NCI-H524 (cell line): ENCODE measurements around the gene ADRA1B.
"Not testable (repeated sequence)": the region's sequence is repeated elsewhere in the genome, so short reads cannot be mapped to it uniquely, and the experiment has no call there.

Experiments used
- DNase-seq, 2 experiments: peaks; one replicate each; lab custom pipeline; 2025; lab: John Stamatoyannopoulos, UW

Gene ADRA1B

DNA sequence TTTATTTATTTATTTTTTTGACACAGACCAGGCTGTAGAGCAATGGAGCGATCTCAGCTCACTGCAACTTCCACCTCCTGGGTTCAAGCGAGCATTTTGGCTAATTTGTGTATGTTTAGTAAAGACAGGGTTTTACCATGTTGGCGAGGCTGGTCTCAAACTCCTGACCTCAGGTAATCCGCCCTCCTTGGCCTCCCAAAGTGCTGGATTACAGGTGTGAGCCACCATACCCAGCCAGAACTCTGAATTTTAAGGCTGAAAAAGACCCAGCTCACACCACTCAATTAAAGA, 49.5 kb downstream of the ADRA1B start:
- not testable (repeated sequence) for DNase-seq

DNA sequence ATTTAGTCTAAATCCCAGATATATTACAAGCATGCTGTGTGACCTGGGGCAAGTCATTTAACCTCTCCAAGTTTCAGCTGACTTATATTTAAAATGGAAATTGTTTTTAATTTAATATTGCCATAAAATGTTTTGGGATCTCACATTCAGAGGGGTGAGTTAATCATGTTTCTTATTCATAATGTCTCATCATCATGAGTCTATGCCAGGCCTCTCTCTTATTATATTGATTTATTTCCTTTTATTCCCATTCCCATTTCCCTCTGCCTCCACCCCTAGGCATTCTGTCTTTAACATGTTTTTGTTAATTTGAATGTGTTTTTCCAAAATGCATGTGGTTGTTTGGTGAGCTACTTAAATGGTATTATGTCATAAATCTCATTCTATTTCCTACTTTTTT, 53.7 kb downstream of the ADRA1B start:
- DNase-seq: no peak

DNA sequence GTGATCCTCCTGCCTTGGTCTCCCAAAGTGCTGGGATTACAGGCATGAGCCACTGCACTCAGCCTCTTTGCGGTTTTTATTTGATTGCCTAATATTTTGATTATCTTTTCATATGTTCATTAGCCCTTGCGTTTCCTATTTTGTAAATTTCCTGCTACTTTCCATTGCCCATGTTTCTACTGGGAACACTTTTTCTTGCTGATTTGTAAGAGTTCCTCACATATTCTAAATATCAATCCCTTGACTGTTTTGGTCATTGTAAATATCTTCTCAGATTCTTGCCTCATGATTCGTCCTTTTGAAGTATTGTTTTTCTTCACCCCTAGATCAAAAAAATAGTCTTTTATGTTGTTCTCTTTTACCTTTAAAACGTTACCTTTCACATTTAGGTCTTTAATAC, 54.8 kb downstream of the ADRA1B start:
- no peak for DNase-seq

DNA sequence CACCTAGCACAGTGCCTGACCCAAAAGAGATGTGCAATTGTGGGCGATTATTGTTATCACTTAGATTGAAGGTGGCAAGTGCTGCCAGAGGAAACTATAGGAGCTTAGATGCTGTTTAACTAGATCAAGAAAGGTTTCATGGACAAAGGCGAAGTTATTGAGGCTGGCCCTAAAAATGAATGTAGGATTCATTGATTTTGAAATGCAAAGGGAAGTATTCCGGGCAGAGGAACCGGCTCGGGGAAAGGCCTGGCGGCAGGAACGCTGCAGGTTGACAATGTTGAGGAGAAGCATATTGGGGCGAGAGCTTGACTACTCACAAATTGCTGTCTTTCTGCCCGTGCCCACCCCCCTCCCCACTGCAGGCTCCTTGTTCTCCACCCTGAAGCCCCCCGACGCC, 55.2 kb downstream of the ADRA1B start:
- DNase-seq: no peak

DNA sequence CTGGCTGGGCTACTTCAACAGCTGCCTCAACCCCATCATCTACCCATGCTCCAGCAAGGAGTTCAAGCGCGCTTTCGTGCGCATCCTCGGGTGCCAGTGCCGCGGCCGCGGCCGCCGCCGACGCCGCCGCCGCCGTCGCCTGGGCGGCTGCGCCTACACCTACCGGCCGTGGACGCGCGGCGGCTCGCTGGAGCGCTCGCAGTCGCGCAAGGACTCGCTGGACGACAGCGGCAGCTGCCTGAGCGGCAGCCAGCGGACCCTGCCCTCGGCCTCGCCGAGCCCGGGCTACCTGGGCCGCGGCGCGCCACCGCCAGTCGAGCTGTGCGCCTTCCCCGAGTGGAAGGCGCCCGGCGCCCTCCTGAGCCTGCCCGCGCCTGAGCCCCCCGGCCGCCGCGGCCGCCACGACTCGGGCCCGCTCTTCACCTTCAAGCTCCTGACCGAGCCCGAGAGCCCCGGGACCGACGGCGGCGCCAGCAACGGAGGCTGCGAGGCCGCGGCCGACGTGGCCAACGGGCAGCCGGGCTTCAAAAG, 55.7 kb downstream of the ADRA1B start:
- DNase-seq: peak in 1 of 2 experiments; percentile 41

DNA sequence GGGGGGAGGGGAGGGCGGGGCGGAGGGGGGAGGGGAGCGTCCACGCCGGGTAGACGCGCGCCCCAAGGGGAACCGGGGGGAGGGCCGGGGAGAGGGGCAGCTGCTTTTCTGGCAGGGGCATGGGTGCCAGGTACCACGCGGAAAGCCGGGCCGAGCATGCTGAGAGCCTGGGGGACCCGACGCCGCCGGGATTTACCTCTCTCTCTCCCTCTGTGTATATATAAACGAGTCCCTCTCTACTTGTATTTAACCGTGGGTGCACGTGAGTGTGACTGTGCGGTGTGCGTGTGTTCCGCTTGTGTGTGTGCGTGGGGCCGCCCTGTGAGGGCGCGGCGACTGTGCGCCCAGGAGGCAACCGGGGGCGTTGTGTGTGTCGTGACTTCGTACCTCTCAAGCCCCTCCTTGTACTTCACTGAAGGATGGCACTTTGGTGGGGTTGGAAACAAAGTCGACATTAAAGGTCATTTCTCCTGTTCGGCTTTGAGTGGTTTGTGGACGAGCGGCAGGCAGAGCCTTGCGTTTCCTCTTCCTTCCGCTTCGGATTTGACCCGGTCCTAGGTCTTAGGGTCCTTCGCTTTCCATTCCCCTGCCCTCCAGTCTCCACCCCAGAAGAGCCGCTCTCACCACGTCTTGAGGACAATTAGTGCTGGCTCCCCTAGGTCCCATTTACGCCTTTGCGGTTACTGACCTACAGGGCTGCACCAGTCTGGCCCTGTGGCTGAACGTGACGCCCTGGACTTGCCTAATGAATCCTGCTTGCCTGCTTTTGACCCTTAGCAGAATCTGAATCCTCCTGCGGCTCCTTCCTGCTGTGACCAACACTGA, 56.5 kb downstream of the ADRA1B start:
- no peak for DNase-seq

DNA sequence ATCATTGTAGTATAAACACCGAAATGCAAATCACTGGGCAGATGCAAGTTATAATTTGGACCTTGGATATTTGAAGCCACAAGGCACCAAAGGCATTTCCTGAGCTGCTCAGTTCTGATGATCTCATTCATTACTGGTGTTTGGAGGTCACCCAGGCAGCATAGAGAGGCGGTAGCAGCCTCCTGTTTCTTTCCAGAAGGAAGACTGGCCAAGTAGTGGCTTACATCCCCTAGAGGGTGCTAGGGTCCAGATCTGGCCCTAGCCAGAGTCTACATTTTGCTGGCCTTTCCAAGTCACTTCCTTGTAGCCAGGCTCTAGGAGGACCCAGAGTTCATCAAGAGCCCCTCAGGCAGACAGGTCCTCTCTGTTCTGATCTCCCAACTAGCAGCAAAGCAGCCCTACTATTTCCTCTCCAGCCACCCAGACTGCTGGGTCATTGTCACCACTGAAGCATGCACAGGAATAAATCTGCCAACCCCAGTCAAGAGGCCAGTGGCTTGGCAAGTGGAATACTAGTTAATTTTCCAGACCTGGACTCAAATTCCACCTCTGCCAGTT, 59.3 kb downstream of the ADRA1B start:
- no peak for DNase-seq

DNA sequence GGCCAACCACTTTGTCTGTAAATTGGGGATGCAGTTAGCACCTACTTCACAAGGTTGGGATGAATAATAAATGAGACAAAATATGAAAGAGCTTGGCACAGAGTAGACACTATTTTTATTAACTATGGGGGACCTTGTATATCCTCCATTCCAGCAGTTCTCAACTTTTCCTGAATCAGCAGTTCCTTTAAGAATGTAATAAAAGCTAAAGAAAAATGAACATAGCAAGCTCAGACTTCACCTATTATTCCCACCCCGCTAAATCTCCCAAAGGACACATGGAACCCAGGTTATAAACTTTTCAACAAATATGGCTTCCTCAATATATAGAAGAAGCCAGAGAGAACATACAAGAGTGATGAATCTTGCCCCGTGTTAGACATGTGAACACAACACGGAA, 60.6 kb downstream of the ADRA1B start:
- no peak for DNase-seq

DNA sequence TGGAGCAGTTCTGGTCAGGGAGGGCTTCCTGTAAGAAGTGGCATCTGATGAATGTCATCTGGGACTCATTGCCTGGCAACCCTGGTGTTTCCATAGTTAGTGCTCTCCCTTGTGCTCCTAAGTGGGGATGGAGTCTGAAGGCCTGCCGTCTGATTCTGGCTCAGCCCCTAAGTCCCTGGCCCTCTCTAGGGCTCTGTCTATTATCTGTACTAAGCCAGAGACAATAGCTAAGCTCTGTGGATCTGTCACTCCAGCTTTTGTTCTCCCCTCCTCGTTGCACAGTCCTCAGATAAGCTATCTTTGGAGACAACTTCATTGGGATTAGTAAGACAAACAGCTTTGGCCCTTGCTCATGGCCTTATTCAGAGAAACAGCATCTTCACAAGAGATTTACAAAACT, 62.1 kb downstream of the ADRA1B start:
- no peak for DNase-seq

DNA sequence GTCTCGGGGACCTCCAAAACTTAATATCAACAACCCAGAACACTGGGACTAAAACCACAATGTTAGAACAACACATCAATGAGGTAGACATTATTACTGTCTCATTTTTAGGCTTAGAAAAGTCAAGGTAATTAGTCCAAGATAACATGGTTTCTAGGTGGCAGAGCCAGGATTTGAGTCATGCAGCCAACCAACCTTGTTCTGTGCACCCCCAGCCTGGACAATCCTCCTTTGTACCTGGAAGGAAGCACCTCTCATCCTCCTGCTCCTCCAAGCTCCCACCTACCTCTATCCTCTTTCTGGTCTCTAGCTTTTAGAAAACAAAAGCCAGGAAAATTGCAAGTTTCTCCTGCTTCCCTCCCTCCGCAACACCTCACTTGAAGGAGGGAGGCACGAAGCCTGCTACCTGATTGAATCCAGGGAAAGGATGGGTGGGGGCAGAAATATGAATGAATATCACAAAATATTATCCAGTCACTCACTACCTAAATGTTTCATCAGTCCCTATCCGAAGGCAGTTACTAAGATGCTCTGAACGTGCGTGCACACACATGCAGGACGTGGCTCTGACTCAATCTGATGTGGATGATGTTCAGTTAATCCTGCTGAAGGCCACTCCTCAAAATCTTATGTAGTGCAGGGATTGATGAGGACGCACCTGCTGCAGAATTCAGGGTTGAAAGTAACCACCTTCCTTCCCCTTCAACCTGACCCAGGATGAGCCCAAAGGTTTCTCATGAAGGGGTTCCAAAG, 66.3 kb downstream of the ADRA1B start:
- DNase-seq: no peak

DNA sequence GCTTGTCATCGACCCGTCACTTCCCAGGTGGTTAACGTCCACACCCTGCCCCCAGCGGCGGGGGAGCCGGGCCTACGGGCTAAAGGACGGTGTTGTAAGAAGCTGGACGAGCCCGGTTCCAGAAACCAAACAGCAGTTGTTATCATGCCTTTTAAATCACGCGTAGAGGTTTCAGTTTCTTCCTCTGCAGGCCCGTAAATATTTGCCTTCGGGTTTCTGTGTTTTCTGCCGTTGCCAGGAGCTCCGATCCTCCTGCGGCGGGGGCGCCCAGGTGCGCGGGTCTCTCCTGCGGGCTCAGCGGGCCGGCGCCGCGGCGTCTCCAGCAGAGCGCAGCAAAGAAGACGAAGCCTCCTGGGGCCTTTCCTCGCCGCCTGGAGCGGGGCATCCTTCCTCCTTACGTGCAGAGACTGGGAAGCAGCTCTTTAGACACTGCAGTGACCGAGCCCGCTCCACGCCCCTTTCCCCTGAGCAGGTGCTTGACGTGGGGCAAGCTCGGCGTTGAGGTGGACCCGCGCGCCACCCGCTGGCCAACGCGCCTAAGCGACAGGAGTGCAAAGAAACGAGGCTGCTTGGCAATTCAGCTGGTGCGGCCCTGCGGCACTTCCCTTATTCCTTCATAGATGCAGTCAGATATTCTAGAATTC, 70.9 kb downstream of the ADRA1B start:
- DNase-seq: peak; percentile 73 to 84

DNA sequence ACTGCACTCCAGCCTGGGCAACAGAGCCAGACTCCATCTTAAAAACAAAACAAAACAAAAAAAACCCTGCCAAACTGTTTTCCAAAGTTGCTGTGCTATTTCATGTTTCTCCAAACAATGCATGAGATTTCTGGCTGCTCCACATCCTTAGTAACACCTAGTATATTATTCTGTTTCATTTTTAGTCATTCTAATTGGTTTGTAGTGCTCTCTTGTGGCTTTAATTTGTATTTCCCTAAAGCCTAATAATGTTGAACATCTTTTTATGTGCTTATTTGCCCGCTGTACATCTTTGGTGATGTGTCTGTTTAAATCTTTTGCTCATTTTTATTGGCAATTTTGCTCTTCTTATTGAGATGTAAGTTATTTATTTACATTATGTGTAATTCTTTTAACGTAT, 74.2 kb downstream of the ADRA1B start:
- no peak for DNase-seq

DNA sequence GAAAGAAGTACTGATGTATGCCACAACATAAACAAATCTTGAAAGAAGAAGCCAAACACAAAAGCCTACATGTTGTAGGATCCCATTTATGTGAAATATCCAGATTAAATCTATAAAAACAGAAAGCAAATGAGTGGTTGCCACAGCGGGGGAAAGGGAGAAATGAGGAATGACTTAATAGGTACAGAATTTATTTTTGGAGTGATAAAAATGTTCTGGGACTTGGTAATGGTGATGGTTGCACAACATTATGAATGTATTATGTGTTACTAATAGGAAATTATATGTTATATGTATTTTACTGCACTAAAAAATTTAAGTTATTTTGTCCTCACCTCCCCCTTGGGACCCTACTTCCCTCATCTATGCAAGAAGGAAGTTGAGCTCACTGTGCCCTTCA, 76.3 kb downstream of the ADRA1B start:
- DNase-seq: no peak

DNA sequence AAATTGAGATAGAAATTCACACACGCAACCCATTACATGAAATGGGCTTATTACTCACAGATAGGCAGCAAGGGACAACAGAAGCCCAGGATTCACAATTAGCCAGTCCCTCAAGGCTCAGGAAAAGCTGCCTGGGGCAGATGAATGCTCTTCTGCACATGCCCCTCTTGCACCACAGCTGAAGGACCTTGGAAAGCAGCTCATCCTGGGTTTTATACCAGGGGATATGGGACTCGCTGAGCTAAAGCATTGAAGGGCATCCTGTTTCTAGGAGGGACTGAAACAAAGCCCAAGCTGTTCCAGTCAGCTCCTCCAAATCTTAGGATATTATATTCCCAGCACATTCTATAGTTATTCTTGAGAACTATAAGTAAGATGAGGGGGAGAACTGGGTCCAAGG, 76.9 kb downstream of the ADRA1B start:
- no peak for DNase-seq

DNA sequence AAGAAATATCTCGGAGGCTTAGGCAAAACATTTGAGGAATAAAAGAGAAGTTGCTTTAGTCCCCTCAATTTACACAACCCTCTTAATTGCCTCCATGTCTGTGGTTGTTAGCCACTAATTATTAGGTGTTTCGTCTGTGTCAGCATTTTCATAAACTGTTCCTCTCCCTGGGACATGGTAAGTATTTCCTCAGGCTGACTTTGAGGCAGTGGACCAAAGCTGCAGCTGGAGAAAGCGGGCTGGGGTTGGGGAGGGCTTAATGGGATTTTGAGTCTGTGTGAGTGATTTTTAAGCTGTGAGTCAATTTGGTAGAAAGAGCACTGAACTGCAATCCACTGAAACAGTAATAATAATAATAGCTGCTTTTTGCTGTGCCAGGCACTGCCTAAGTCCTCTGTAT, 79.6 kb downstream of the ADRA1B start:
- no peak for DNase-seq

DNA sequence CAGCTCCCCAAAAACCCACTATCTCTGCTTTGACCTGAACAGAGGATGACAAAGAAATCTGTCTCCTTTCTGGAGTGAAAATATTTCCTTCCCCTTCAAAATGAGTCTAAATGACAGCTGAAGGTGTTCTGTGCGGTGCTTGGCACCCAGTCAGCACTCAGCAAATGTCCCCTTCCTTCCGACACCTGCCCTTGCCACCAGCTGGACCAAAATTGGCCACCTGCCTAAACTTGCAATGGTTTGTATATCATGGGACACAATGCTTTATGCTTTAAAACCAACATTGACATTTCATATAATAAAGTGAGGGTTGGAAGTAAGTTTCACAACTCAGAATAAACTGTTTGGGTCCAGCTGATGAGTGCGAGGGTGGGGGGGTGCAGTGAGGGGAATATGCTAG, 85.2 kb downstream of the ADRA1B start:
- no peak for DNase-seq

DNA sequence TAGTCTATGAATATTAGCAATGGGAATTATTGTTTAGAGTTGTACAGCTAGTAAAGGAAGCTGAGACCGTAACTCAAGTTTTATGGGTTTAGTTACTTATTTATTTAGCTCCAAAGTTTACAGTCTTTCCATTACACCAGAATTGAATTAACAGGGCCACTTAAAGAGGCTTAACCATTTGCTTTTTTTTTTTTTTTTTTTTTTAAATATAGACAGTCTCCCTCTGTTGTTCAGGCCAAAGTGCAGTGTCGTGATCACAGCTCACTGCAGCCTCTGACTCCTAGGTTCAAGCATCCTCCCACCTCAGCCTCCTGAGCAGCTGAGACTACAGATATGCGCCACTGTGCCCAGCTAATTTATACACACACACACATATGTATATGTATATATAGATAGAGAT, 91.2 kb downstream of the ADRA1B start:
- no peak for DNase-seq

DNA sequence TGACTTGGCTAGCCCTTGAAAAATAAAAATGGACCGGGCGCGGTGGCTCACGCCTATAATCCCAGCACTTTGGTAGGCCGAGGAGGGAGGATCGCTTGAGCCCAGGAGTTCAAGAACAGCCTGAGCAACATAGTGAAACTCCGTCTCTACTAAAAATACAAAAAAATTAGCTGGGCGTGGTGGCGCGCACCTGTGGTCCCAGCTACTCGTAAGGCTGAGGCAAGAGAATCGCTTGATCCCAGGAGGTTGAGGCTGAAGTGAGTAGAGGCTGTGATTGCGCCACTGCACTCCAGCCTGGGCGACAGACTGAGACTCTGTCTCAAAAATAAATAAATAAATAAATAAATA, 92.2 kb downstream of the ADRA1B start:
- DNase-seq: not testable (repeated sequence)

DNA sequence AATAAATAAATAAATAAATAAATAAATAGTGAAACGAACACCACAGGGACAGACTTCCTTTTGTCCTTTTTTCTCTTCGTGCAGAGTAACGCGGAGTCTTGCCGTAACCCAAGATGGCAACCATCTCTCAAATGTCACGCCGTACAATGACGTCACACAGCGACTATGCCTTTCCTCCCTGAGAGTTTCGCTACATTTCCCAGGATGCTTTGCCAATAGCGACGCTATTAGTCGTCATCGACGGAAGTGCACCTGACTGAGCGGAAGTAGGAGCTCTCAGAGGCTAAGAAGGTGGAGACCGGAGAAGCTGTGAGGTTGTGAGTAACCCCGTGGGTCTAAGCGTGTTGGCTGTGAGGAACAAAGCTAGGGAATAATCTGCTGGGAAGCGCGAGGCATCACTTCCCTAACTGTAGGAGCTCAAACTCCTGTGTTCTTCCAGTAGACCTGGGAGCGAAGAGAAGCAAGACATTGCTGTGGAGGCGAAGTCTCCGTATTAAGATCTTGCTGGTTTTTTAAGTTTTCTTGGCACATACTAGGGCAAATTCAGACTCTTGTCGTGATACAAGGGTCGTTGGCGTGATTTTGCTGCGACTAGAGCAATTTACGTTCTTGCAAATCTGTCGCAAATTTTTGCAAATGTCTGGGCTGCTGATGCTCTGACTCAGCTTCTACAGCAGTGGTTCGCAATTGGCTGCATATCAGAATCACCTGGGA, 92.8 kb downstream of the ADRA1B start, which contains the start of gene TTC1:
TTC1 (plus strand) TSS at position 263 of the 714 bp plus-strand sequence. CDS start 1,390 bp downstream, outside the sequence.
- DNase-seq: peak; percentile 92 to 98

DNA sequence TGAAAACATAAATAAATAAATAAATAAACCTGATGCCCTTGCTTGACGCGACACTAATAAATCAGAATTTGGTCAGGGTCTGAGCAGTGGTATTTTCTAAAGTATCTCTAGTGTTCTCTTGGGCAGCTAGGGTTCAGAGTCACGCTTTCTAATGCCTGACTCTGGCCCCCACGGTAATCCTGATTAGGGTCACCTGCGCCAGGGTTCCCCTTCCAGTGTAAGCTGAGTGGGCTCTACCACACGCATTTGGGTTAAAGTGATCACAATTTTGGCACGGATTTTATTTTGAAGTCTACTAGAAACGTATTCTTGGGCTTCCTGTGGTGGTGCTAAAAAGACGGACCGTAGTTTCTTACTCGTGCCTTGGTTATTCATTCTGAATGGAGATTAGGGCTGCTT, 93.3 kb downstream of the ADRA1B start:
- peak in 1 of 2 experiments; percentile 40 for DNase-seq

DNA sequence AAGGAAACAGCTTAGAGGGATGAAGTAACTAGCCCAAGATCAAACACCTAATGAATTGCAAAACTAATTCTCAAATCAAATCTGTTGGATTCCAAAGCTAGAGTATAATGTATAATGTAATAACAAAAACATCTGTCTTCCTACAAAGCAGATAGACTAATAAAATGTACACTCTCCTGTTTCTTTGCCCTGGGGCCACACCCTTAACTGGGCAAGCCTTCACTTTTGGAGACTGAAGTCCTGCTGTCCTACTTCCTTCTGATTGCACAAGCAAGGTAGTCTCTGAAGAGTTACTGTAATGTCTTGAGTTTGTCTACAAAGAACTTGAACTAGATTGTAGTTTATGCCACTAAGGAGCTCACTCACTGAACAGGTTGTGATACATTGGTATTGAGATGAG, 95.2 kb downstream of the ADRA1B start:
- no peak for DNase-seq

DNA sequence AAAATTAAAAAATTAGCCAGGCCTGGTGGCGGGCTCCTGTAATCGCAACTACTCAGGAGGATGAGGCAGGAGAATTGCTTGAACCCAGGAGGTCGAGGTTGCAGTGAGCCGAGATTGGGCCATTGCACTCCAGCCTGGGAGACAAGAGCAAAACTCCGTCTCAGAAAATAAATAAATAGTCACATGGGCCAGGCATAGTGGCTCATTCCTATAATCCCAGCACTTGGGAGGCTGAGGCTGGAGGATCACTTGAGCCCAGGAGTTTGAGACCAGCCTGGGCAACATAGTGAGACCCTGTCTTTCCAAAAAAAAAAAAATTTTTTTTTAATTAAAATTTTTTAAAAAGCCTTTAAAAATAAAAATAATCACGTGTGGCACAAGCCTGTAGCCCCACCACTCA, 97.9 kb downstream of the ADRA1B start:
- DNase-seq: not testable (repeated sequence)
